Adrenal gland (tissue), 12 donors: ENCODE measurements around the gene ASTN2. TPM values are rescaled to one million over a fixed set of nuclear protein-coding genes. Genes with fewer than 3 reads are reported as not detected.
A peak's percentile ranks its signal among the peaks of the same experiment; 100 is the strongest.

Experiments used
- DNase-seq, 7 donors: peaks; one replicate each; pipeline ENCODE4 v3.0.0-alpha.2; 2019 to 2020
- H3K27ac ChIP-seq, 5 donors: fragments of 200-600 bp; sonication (generic) in 4 of 5; 1 replicate in 3 of 5; 2 replicates in 2 of 5; pipeline versions ENCODE4 v1.5.1 to v1.8.0; 2016 to 2020; ENCODE audit warnings: mild to moderate bottlenecking in 1 of 5
- H3K27me3 ChIP-seq: fragments of 200-600 bp; 2 replicates; pipeline ENCODE4 v1.8.0; 2021
- H3K36me3 ChIP-seq, 2 donors: fragments of 200-600 bp; replicated peaks in 1 of 2; 1 replicate in 1 of 2; 2 replicates in 1 of 2; pipeline versions ENCODE4 v1.5.1 to v1.8.0; 2018 to 2022
- H3K4me1 ChIP-seq, 2 donors: fragments of 200-600 bp; replicated peaks in 1 of 2; 1 replicate in 1 of 2; 2 replicates in 1 of 2; pipeline versions ENCODE4 v1.5.1 to v1.8.0; 2018 to 2021
- H3K4me3 ChIP-seq, 4 donors: fragments of 200-600 bp; sonication (generic) in 3 of 4; one replicate each; pipeline ENCODE4 v1.5.1; 2016 to 2018
- H3K9me3 ChIP-seq, 3 donors: fragments of 200-600 bp; sonication (generic) in 1 of 3; replicated peaks in 1 of 3; 1 replicate in 2 of 3; 2 replicates in 1 of 3; pipeline versions ENCODE4 v1.5.1 to v1.8.0; 2016 to 2021
- CTCF ChIP-seq, 6 experiments: fragments of 450-650 bp in 4 of 6; fragments of 200-600 bp in 2 of 6; sonication (generic) in 1 of 6; IDR thresholded peaks; 1 replicate in 5 of 6; 2 replicates in 1 of 6; pipeline versions ENCODE4 v1.5.1 to v1.8.0; 2016 to 2021; ENCODE audit warnings: antibody characterized with exemption in 6 of 6, mild to moderate bottlenecking in 2 of 6, moderate library complexity in 1 of 6
- POLR2A ChIP-seq, 2 donors: fragments of 450-650 bp; IDR thresholded peaks; one replicate each; pipeline ENCODE4 v1.6.1; 2017; ENCODE audit warnings: antibody characterized with exemption in 2 of 2, mild to moderate bottlenecking in 2 of 2, moderate library complexity in 1 of 2
- WGBS, 4 donors: extraction: QIAGEN DNeasy Blood & Tissue Kit in 2 of 4; methylation state at CpG; one replicate each; pipeline versions ENCODE4 v1.1.5 to v1.1.7; 2013 to 2017; 5-methylcytosine and 5-hydroxymethylcytosine counted together
- intact Hi-C, 2 donors: fragments of 100-400 bp; cut with DNase I; formaldehyde crosslinking; loops; one replicate each; pipeline versions ENCODE4 v1.14.1 to v1.15.0; 2022 to 2023
- polyA plus RNA-seq, 3 donors: library from polyadenylated mRNA; stranded (reverse); fragments of 200-250 nt in 2 of 3; fragments of 350-450 nt in 1 of 3; fragmentation: Illumina TruSeq in 1 of 3; extraction: RNeasy Lipid Tissue Mini Kit (QIAGEN cat#74804) in 1 of 3; gene quantifications; one replicate each; pipeline ENCODE4 v1.2.3, GENCODE V29; 2013 to 2014
- total RNA-seq, 9 donors: library from RNA; depleted of rRNA in 4 of 9; stranded (reverse); fragments of >200 nt in 4 of 9; fragments of 120-200 nt in 1 of 9; fragmentation: NEBNext Ultra II Directional in 1 of 9; extraction: Animal tissue kit (Norgen Biotek cat#: 25700) in 1 of 9; gene quantifications; one replicate each; pipeline versions ENCODE4 v1.1.0 to v1.2.4, GENCODE V29; 2013 to 2023
- donor health status: healthy with polysubstance abuse.
- donor health status: Bipolar disorder and iron deficiency.
- donor health status: DM: yes; HTN: yes; CAD: no.
- donor health status: DM: no; HTN: no; CAD: no.
- donor health status: DM: no; HTN: no; CAD: no.
- donor health status: DM: yes; HTN: yes; CAD: no.

The ASTN2 gene
- total and polyA plus RNA-seq, 12 donors = 2.5 to 15.6 (median 6.8) TPM

GRCh38 chr9:116673375-116673774 lies 741.5 kb downstream of the ASTN2 start:
- WGBS, 4 donors = 55 to 98% (median 79%) methylated on average over 1 of the region's 1 CpG

GRCh38 chr9:116671605-116672004 lies 743.3 kb downstream of the ASTN2 start:
- Histone ChIP-seq H3K9me3 (peaks cover 0 to 6% (median 0%) of the 10 kb centered on the region in 3 donors), H3K4me3 (no peak overlapping the region), H3K4me1 (no peaks in the 10 kb centered on the region), H3K27me3 (no peaks in the 10 kb centered on the region), H3K27ac (no peak overlapping the region), H3K36me3 (no peaks in the 10 kb centered on the region)
- TF ChIP-seq CTCF (IDR thresholded peaks at IDR 0.05) (no peak), POLR2A (IDR thresholded peaks at IDR 0.05) (no peak)
- intact Hi-C loops = no loop called here
- no peak for DNase-seq
- WGBS, 4 donors = 66 to 74% (median 69%) methylated on average over 2 of the region's 2 CpGs

More at GRCh38 chr9:116673375-116673774, 741.5 kb downstream of the ASTN2 start:
- no peak for DNase-seq
- no peaks in the 10 kb centered on the region for H3K4me1 ChIP-seq
- no peak overlapping the region for H3K4me3 ChIP-seq
- H3K9me3 ChIP-seq = peaks cover 0 to 6% (median 0%) of the 10 kb centered on the region in 3 donors
- no peaks in the 10 kb centered on the region for H3K36me3 ChIP-seq
- TF ChIP-seq CTCF (IDR thresholded peaks at IDR 0.05) = no peak
- TF ChIP-seq POLR2A (IDR thresholded peaks at IDR 0.05) = no peak
- H3K27me3 ChIP-seq = no peaks in the 10 kb centered on the region
- intact Hi-C loops = no loop called here
- no peak overlapping the region for H3K27ac ChIP-seq

GRCh38 chr9:116668970-116669695 lies 745.7 kb downstream of the ASTN2 start:
- no peaks in the 10 kb centered on the region for H3K4me1 ChIP-seq
- H3K27me3 ChIP-seq = no peaks in the 10 kb centered on the region
- no peak overlapping the region for H3K27ac ChIP-seq
- peaks cover 0 to 6% (median 0%) of the 10 kb centered on the region in 3 donors for H3K9me3 ChIP-seq
- no peak overlapping the region for H3K4me3 ChIP-seq
- intact Hi-C loops = no loop called here
- H3K36me3 ChIP-seq = no peaks in the 10 kb centered on the region
- no peak for TF ChIP-seq POLR2A (IDR thresholded peaks at IDR 0.05)
- no peak for TF ChIP-seq CTCF (IDR thresholded peaks at IDR 0.05)
- no peak for DNase-seq
- WGBS, 4 donors = 79 to 96% (median 95%) methylated on average over 4 of the region's 4 CpGs

GRCh38 chr9:116663581-116663980 lies 751.3 kb downstream of the ASTN2 start:
- peak overlapping the region in 3 of 5 donors; percentile 37 to 62 (median 39) for H3K27ac ChIP-seq
- intact Hi-C loops = loop anchor here in 1 of 2 donors (5.0 kb wide), 1 partner anchor 1071 kb away; no protein-coding TSS in a partner anchor
- TF ChIP-seq CTCF (IDR thresholded peaks at IDR 0.05) = no peak
- TF ChIP-seq POLR2A (IDR thresholded peaks at IDR 0.05) = no peak
- H3K4me3 ChIP-seq = no peak overlapping the region
- H3K36me3 ChIP-seq = no peaks in the 10 kb centered on the region
- no peak for DNase-seq
- 95 to 100% (median 98%) methylated on average over 1 of the region's 1 CpG for WGBS, 4 donors
- no peaks in the 10 kb centered on the region for H3K27me3 ChIP-seq
- H3K9me3 ChIP-seq = no peaks in the 10 kb centered on the region
- no peaks in the 10 kb centered on the region for H3K4me1 ChIP-seq
